Keratinocyte (primary cell): ENCODE measurements around the gene TRAF5.

Source experiments
- EZH2 ChIP-seq: IDR thresholded peaks from one replicate; pipeline ENCODE4 v1.6.1; 2012; ENCODE audit warnings: inconsistent platforms, mild to moderate bottlenecking, low read length, moderate library complexity
- TF ChIP-seq, protein P1 (sequence below), 3 experiments: IDR thresholded peaks in 1 of 3; conservative IDR thresholded peaks in 1 of 3; optimal IDR thresholded peaks in 1 of 3; 2 replicates in 2 of 3; 3 replicates in 1 of 3; pipeline versions ENCODE3 to v1.5.1; 2011; ENCODE audit warnings: low read length in 3 of 3, mild to moderate bottlenecking in 3 of 3, moderate library complexity in 2 of 3, control low read depth in 1 of 3, inconsistent platforms in 1 of 3; ENCODE audit not compliant: insufficient read depth in 2 of 3; ENCODE audit errors: extremely low read depth in 1 of 3

DNA sequence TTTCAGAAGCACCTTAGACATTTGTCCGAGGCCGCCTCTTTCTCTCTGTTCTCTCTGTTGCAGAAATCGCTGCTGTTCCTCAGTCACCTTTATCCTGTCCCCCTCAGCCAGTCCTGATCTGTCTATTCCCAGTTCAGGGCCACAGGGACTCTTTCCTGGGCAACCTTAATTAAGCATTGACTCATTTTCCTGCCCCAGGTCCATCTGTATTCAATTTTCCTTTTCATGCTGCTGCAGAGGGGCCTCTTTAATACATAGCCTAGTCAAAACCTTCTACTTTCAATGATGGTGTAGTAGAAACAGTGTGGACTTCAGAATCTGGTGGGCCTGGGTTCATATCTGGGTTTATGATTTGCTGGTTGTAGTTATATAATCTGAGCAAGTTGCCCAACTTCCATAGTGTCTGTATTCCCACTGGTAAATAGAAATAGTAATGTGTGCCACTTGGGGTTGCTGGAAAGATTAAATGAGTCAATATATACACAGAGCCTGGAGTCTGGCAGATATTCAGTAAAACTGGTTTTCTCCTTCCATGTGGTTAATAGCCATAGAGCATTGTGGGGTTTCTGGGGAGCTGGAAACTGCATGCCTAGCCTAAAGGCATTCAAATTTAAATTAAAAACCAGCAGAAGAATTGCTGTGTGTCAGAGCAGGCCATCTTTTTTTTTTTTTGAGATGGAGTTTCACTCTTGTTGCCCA, 4.5 kb downstream of the TRAF5 start:
- TF ChIP-seq, protein P1, sequence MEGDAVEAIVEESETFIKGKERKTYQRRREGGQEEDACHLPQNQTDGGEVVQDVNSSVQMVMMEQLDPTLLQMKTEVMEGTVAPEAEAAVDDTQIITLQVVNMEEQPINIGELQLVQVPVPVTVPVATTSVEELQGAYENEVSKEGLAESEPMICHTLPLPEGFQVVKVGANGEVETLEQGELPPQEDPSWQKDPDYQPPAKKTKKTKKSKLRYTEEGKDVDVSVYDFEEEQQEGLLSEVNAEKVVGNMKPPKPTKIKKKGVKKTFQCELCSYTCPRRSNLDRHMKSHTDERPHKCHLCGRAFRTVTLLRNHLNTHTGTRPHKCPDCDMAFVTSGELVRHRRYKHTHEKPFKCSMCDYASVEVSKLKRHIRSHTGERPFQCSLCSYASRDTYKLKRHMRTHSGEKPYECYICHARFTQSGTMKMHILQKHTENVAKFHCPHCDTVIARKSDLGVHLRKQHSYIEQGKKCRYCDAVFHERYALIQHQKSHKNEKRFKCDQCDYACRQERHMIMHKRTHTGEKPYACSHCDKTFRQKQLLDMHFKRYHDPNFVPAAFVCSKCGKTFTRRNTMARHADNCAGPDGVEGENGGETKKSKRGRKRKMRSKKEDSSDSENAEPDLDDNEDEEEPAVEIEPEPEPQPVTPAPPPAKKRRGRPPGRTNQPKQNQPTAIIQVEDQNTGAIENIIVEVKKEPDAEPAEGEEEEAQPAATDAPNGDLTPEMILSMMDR (optimal IDR thresholded peaks at IDR 0.05 in 1 of 3, IDR thresholded peaks at IDR 0.05 in 1 of 3, conservative IDR thresholded peaks at IDR 0.05 in 1 of 3; ENCODE audit: extremely low read depth in 1 of 3, insufficient read depth in 2 of 3, low read length in 3 of 3), result no peak
- TF ChIP-seq EZH2, result no peak
